ENCODE measurements around the gene LEF1.
A peak's percentile ranks its signal among the peaks of the same experiment; 100 is the strongest.

The LEF1 gene

DNA sequence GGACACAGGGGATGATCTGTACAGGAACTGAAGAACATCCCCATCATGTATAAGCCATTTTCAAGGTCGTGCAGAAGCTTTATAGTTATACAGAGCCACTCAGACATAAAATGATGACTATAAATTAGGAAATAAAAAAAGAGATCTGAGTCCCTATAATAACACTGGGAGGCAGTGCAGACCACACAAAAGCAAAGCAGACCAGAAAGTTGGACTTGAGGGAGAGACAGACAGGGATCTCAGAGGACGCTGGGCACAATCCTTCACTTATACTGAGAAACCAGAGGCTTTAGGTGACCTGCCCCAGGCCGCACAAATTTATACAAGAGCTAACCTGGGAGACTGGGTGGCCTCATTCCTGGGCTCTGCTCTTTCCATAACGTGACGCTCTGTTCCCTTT, 108.6 kb downstream of the LEF1 start:
- TF ChIP-seq POLR2AphosphoS5 (IDR thresholded peaks at IDR 0.05; ENCODE audit: low read depth, low read length), result no peak
- TF ChIP-seq SIN3A (IDR thresholded peaks at IDR 0.05; ENCODE audit: borderline replicate concordance, insufficient read depth, low read length), result no peak
- TF ChIP-seq FOXP2 (optimal IDR thresholded peaks at IDR 0.05; ENCODE audit: borderline replicate concordance, extremely low read depth, extremely low read length, insufficient read depth), result no peak
- TF ChIP-seq, protein P1, sequence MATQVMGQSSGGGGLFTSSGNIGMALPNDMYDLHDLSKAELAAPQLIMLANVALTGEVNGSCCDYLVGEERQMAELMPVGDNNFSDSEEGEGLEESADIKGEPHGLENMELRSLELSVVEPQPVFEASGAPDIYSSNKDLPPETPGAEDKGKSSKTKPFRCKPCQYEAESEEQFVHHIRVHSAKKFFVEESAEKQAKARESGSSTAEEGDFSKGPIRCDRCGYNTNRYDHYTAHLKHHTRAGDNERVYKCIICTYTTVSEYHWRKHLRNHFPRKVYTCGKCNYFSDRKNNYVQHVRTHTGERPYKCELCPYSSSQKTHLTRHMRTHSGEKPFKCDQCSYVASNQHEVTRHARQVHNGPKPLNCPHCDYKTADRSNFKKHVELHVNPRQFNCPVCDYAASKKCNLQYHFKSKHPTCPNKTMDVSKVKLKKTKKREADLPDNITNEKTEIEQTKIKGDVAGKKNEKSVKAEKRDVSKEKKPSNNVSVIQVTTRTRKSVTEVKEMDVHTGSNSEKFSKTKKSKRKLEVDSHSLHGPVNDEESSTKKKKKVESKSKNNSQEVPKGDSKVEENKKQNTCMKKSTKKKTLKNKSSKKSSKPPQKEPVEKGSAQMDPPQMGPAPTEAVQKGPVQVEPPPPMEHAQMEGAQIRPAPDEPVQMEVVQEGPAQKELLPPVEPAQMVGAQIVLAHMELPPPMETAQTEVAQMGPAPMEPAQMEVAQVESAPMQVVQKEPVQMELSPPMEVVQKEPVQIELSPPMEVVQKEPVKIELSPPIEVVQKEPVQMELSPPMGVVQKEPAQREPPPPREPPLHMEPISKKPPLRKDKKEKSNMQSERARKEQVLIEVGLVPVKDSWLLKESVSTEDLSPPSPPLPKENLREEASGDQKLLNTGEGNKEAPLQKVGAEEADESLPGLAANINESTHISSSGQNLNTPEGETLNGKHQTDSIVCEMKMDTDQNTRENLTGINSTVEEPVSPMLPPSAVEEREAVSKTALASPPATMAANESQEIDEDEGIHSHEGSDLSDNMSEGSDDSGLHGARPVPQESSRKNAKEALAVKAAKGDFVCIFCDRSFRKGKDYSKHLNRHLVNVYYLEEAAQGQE (IDR thresholded peaks at IDR 0.05; ENCODE audit: insufficient read depth in 1 of 2, low read depth in 2 of 2, low read length in 2 of 2), result no peak
- TF ChIP-seq TAF1 (IDR thresholded peaks at IDR 0.05; ENCODE audit: borderline replicate concordance, insufficient read depth, low read length), result no peak

DNA sequence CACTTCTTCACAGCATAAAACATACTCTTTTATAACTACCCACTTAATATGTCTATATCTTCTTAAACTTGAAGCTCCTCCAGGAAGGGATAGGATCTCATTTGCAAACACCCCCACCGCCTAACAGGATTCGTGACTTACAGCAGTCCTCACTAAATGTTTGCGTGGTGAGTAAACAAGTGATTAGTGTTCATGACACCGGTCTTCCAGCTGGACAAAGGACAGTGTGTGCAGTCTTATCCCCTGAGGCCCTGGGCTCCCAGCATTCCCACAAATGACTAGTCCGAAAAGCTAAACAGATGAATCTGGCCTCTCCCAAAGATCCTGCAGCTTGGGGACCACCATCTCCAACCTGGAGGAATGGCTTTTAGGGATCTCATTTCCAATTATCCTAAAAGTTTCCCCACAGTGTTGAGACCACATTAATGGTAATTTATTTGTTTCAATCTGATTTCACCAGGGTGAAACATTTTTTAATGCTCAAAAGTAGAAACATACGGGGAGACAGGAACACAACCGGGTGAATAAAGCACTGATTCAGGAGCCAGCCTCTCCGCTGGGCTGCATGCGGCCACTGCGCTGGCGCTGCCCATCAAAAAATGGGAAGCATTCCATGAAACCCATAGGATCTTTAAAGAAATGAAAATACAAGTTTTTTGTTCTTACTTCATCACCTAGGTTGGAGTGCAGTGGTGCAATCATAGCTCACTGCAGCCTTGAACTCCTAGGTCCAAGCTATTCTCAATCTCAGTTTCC, 109.9 kb downstream of the LEF1 start:
- TF ChIP-seq POLR2AphosphoS5 (IDR thresholded peaks at IDR 0.05; ENCODE audit: low read depth, low read length) (no peak), TAF1 (IDR thresholded peaks at IDR 0.05; ENCODE audit: borderline replicate concordance, insufficient read depth, low read length) (no peak), SIN3A (IDR thresholded peaks at IDR 0.05; ENCODE audit: borderline replicate concordance, insufficient read depth, low read length) (no peak), FOXP2 (optimal IDR thresholded peaks at IDR 0.05; ENCODE audit: borderline replicate concordance, extremely low read depth, extremely low read length, insufficient read depth) (no peak)

DNA sequence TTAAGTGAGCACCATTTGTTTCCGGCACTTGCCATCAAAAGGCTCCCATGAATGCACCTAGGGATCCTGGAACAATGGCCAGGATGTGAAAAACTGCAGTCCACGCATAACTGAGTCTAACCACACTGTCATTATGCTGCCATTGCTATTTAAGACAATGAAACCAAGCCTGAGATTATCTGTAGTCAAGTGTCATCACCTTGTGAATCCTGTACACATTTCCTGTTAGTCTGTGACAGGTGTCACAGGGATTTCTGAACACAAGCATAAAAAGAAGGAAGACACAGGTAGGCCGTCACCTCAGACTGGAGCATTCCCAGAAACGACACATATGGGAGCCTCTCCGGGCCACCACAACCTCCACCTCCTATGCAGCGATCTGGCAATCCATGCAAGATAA, 112.3 kb downstream of the LEF1 start:
- TF ChIP-seq SIN3A (IDR thresholded peaks at IDR 0.05; ENCODE audit: borderline replicate concordance, insufficient read depth, low read length) (no peak), TAF1 (IDR thresholded peaks at IDR 0.05; ENCODE audit: borderline replicate concordance, insufficient read depth, low read length) (no peak), FOXP2 (optimal IDR thresholded peaks at IDR 0.05; ENCODE audit: borderline replicate concordance, extremely low read depth, extremely low read length, insufficient read depth) (no peak), POLR2AphosphoS5 (IDR thresholded peaks at IDR 0.05; ENCODE audit: low read depth, low read length) (no peak)
- TF ChIP-seq, protein P1 (IDR thresholded peaks at IDR 0.05; ENCODE audit: insufficient read depth in 1 of 2, low read depth in 2 of 2, low read length in 2 of 2), result no peak

DNA sequence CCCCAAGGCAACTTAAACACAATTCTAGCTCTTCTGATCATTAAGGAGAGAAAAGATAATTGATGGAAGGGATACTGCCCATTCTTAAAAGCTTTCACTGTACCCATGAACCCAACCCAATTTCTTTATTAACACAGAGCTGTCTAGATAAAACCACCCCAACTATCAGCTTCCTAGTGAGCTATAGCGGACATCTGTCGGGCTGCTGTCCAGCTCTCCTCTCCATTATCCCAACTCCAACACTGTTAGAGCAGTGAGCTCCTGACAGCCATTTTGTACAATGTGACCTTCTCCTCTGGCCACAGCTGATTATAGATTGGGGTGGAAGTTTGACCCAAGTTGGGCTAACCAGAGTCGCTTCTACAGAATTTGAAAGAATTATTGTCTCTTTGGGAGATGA, 112.9 kb downstream of the LEF1 start:
- TF ChIP-seq, protein P1 (IDR thresholded peaks at IDR 0.05; ENCODE audit: insufficient read depth in 1 of 2, low read depth in 2 of 2, low read length in 2 of 2), result peak in 1 of 2 experiments; percentile 57; a peak in 1 of 4 replicates
- no peak for TF ChIP-seq SIN3A (IDR thresholded peaks at IDR 0.05; ENCODE audit: borderline replicate concordance, insufficient read depth, low read length)
- no peak for TF ChIP-seq FOXP2 (optimal IDR thresholded peaks at IDR 0.05; ENCODE audit: borderline replicate concordance, extremely low read depth, extremely low read length, insufficient read depth)
- TF ChIP-seq TAF1 (IDR thresholded peaks at IDR 0.05; ENCODE audit: borderline replicate concordance, insufficient read depth, low read length), result no peak
- no peak for TF ChIP-seq POLR2AphosphoS5 (IDR thresholded peaks at IDR 0.05; ENCODE audit: low read depth, low read length)

DNA sequence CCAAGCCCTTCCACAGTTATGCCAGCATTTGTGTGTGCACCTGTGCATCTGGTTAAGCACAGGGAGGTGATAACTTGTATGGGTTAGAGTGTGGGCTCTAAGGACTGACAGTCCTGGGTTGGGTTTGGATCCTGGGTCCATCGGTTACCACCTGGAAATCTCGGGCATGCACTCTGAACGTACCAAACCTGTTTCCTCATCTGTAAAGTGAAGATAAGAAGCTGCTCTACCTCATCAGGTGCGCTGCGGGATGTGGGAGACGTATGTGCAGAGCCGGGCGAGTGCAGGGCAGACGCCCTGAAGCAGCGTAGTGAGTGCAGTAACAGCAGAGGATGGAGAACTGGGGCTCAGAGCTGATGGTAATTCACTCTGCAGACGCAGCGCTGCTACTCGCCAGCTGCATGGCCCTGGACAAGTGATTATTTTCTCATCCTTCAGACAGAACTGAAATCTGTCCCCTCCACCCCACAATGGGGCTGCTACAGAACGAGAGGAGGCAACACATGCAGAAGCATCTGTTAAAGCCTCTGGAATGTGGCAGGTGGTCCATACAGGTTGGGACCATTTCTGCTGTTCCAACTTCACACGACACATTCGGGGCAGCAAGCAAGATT, 114.6 kb downstream of the LEF1 start:
- TF ChIP-seq SIN3A (IDR thresholded peaks at IDR 0.05; ENCODE audit: borderline replicate concordance, insufficient read depth, low read length) (no peak), FOXP2 (optimal IDR thresholded peaks at IDR 0.05; ENCODE audit: borderline replicate concordance, extremely low read depth, extremely low read length, insufficient read depth) (no peak), POLR2AphosphoS5 (IDR thresholded peaks at IDR 0.05; ENCODE audit: low read depth, low read length) (no peak), TAF1 (IDR thresholded peaks at IDR 0.05; ENCODE audit: borderline replicate concordance, insufficient read depth, low read length) (no peak)
- TF ChIP-seq, protein P1 (IDR thresholded peaks at IDR 0.05; ENCODE audit: insufficient read depth in 1 of 2, low read depth in 2 of 2, low read length in 2 of 2), result no peak

All from PFSK-1 (cell line).